Hindlimb muscle (tissue), 1 donor: ENCODE data around the gene SLC30A3. TPM values are rescaled to one million over a fixed set of nuclear protein-coding genes. Genes with fewer than 3 reads are reported as not detected.
A peak's percentile ranks its signal among the peaks of the same experiment; 100 is the strongest.

Source experiments
- DNase-seq: peaks from one replicate; pipeline ENCODE4 v3.0.0-alpha.2; 2013
- polyA plus RNA-seq: library from polyadenylated mRNA; unstranded; fragments of 120-200 nt; gene quantifications from one replicate; pipeline ENCODE4 v1.2.1, GENCODE V29; 2013; ENCODE audit not compliant: insufficient read length

Gene SLC30A3
- polyA plus RNA-seq, 1 donor: 2.8 TPM

- DNase-seq: no peak
These were observed 4.8 kb downstream of the SLC30A3 start for GRCh38 chr2:27258051-27258450.

GRCh38 chr2:27256855-27257454 is 5.9 kb downstream of the SLC30A3 start:
- no peak for DNase-seq

- DNase-seq: no peak
These were observed 7.2 kb downstream of the SLC30A3 start for GRCh38 chr2:27255660-27256059.

GRCh38 chr2:27255187-27255586 is 7.7 kb downstream of the SLC30A3 start:
- no peak for DNase-seq

GRCh38 chr2:27251766-27252165 is 11.1 kb downstream of the SLC30A3 start:
- no peak for DNase-seq

GRCh38 chr2:27250652-27251379 is 12.0 kb downstream of the SLC30A3 start:
- no peak for DNase-seq

- DNase-seq: no peak
These were observed 12.8 kb downstream of the SLC30A3 start for GRCh38 chr2:27249891-27250651.

GRCh38 chr2:27249159-27249890 is 13.5 kb downstream of the SLC30A3 start:
- DNase-seq: no peak

- no peak for DNase-seq
These were observed 15.0 kb downstream of the SLC30A3 start for GRCh38 chr2:27247893-27248292.

- peak; percentile 47 for DNase-seq
These were observed 17.2 kb downstream of the SLC30A3 start for GRCh38 chr2:27245626-27246025.

GRCh38 chr2:27245116-27245515 is 17.7 kb downstream of the SLC30A3 start:
- DNase-seq: no peak

- no peak for DNase-seq
These were observed 19.3 kb downstream of the SLC30A3 start for GRCh38 chr2:27243391-27244130.

GRCh38 chr2:27242614-27242951 is 20.3 kb downstream of the SLC30A3 start:
- no peak for DNase-seq

- DNase-seq: no peak
These were observed 20.9 kb downstream of the SLC30A3 start for GRCh38 chr2:27241761-27242613.

- DNase-seq: no peak
These were observed 22.4 kb downstream of the SLC30A3 start for GRCh38 chr2:27240406-27240805.

GRCh38 chr2:27238976-27239375 is 23.9 kb downstream of the SLC30A3 start:
- DNase-seq: no peak

GRCh38 chr2:27237341-27237945 is 25.4 kb downstream of the SLC30A3 start:
- no peak for DNase-seq

- no peak for DNase-seq
These were observed 26.2 kb downstream of the SLC30A3 start for GRCh38 chr2:27236626-27237025.

- DNase-seq: no peak
These were observed 26.7 kb downstream of the SLC30A3 start for GRCh38 chr2:27236136-27236535.

- DNase-seq: no peak
These were observed 29.5 kb downstream of the SLC30A3 start for GRCh38 chr2:27233341-27233740.

GRCh38 chr2:27231921-27232320 is 30.9 kb downstream of the SLC30A3 start:
- no peak for DNase-seq
